ENCODE measurements around the gene TM4SF4. TPM values are rescaled to one million over a fixed set of nuclear protein-coding genes. Genes with fewer than 3 reads are reported as not detected.
"Not testable (repeated sequence)": the region's sequence is repeated elsewhere in the genome, so short reads cannot be mapped to it uniquely, and the experiment has no call there.

TM4SF4 gene
- total RNA-seq, 2 experiments from 2014 or later: not detected

DNA sequence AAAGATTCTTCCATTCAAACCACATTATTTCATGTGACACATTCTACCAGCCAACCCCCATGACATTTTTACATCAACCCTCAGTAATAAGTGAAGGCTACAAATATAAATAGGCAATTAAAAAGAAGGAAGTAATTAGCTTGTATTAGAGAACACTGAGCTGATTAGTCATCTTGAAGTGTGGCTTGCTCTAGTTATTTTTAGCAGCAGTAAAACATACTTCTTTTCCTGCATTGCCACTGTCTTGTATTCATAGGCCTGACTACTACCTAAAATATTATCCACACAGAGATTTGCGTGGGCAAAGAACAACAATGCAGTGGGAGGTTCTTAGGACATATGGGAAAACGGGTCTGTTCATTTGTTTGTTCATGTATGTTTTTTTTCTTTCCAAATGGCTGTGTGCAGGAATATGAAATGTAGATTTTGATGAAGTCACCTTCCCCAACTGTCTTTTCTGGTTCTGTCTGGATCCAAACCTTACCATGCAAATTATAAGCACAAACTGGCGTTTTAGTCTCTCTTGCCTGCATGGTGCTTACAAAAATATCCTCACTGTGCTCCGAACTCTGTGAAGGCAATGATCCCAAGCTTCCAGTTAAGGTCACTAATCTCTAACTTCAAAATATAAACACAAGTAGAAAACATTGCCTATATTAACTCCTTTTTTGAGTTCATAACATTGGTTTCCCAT lies 31.5 kb upstream of the TM4SF4 start:
- intact Hi-C loops (cut with DNase I, micrococcal nuclease): no loop called here
- Mint-ChIP-seq H3K4me3 (no peak overlapping the region), H3K9me3 (ENCODE audit: low read depth) (no peaks in the 10 kb centered on the region), H3K36me3 (ENCODE audit: low read depth) (no peaks in the 10 kb centered on the region), H3K27ac (no peak overlapping the region), H3K27me3 (peaks cover 2% of the 10 kb centered on the region), H3K4me1 (no peaks in the 10 kb centered on the region)
- ATAC-seq: no peak
- CTCF ChIA-PET: no interaction called here
- DNase-seq: no peak
- POLR2A ChIA-PET: no interaction called here

GRCh38 chr3:149443545-149443912 lies 31.0 kb upstream of the TM4SF4 start:
- Mint-ChIP-seq H3K27me3 (peaks cover 2% of the 10 kb centered on the region), H3K4me1 (no peaks in the 10 kb centered on the region), H3K27ac (no peak overlapping the region), H3K36me3 (ENCODE audit: low read depth) (no peaks in the 10 kb centered on the region), H3K9me3 (ENCODE audit: low read depth) (no peaks in the 10 kb centered on the region), H3K4me3 (no peak overlapping the region)
- ATAC-seq (no peak), DNase-seq (no peak)
- intact Hi-C loops (cut with DNase I, micrococcal nuclease): no loop called here
- ChIA-PET POLR2A (no interaction called here), CTCF (interaction anchor here (0.8 kb wide), 1 partner anchor 30 kb away, joined by 3 read pairs; no protein-coding TSS in a partner anchor)

DNA sequence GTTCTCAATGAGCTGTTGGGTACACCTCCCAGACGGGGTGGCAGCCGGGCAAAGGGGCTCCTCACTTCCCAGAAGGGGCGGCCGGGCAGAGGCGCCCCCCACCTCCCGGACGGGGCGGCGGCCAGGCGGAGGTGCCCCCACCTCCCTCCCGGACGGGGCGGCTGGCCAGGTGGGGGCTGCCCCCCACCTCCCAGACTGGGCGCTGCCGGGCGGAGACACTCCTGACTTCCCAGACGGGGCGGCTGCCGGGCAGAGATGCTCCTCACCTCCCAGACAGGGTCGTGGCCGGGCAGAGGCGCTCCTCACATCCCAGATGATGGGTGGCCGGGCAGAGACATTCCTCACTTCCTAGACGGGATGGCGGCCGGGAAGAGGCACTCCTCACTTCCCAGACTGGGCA lies 29.6 kb upstream of the TM4SF4 start:
- DNase-seq; CTCF ChIA-PET; ATAC-seq; H3K9me3 Mint-ChIP-seq (ENCODE audit: low read depth); H3K4me3 Mint-ChIP-seq; H3K4me1 Mint-ChIP-seq; intact Hi-C loops (cut with DNase I, micrococcal nuclease); H3K27me3 Mint-ChIP-seq; H3K36me3 Mint-ChIP-seq (ENCODE audit: low read depth); POLR2A ChIA-PET; H3K27ac Mint-ChIP-seq: not testable (repeated sequence)

- no peaks in the 10 kb centered on the region for H3K27me3 Mint-ChIP-seq
- no peak overlapping the region for H3K4me3 Mint-ChIP-seq
- DNase-seq (no peak), ATAC-seq (no peak)
- H3K4me1 Mint-ChIP-seq: no peaks in the 10 kb centered on the region
- POLR2A ChIA-PET: no interaction called here
- CTCF ChIA-PET: no interaction called here
- H3K36me3 Mint-ChIP-seq (ENCODE audit: low read depth): no peaks in the 10 kb centered on the region
- H3K27ac Mint-ChIP-seq: no peak overlapping the region
- intact Hi-C loops (cut with DNase I, micrococcal nuclease): no loop called here
- peaks cover 4% of the 10 kb centered on the region for H3K9me3 Mint-ChIP-seq (ENCODE audit: low read depth)
These were observed 26.1 kb upstream of the TM4SF4 start for GRCh38 chr3:149448331-149448831.

DNA sequence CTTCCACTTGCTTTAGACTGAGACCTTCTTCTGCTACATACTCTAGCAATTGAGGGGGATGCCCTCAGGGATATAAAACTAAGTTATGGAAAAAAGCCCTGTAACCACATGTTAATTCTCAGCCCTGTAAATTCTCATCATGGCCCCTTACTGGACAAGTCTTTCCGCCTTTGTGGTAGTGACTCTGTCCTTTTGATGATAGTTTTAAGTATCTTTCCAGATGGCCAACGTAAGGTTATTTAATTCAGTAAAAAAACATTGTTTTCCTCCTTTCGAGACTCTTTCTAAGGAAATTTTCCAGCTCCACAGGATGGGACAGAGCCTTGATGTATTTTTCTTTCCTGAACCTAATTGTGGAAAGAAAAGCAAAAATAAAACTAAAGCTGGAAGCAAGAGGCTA lies 25.3 kb upstream of the TM4SF4 start:
- POLR2A ChIA-PET: no interaction called here
- Mint-ChIP-seq H3K4me3 (no peak overlapping the region), H3K27ac (no peak overlapping the region), H3K9me3 (ENCODE audit: low read depth) (peaks cover 4% of the 10 kb centered on the region), H3K4me1 (no peaks in the 10 kb centered on the region), H3K27me3 (no peaks in the 10 kb centered on the region), H3K36me3 (ENCODE audit: low read depth) (no peaks in the 10 kb centered on the region)
- no peak for ATAC-seq
- intact Hi-C loops (cut with DNase I, micrococcal nuclease): no loop called here
- no peak for DNase-seq
- CTCF ChIA-PET: no interaction called here

- H3K27me3 Mint-ChIP-seq: peaks cover 1% of the 10 kb centered on the region
- CTCF ChIA-PET: no interaction called here
- intact Hi-C loops (cut with DNase I, micrococcal nuclease): no loop called here
- DNase-seq (no peak), ATAC-seq (no peak)
- POLR2A ChIA-PET: no interaction called here
- no peak overlapping the region for H3K27ac Mint-ChIP-seq
- H3K9me3 Mint-ChIP-seq (ENCODE audit: low read depth): peaks cover 4% of the 10 kb centered on the region
- H3K4me3 Mint-ChIP-seq: no peak overlapping the region
- no peaks in the 10 kb centered on the region for H3K36me3 Mint-ChIP-seq (ENCODE audit: low read depth)
- H3K4me1 Mint-ChIP-seq: no peaks in the 10 kb centered on the region
These were observed 24.7 kb upstream of the TM4SF4 start for GRCh38 chr3:149449799-149450198.

DNA sequence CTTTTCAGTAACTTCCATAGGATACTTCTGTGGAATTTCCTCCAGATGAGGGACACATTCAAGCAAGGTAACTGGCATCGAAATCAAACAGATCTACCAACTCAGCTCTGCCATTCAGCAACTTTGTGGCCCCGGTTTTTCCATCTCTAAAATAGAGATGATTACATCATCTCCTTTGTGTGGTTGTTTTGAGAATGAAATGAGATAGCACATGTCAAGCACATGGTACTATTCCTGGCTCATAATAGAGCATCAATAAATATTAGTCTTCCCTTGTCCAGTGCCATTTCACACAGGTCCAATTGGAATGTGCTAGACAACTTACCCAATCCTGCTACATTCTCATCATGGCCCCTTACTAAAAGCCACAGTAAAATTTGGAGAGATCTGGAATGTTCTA lies 24.2 kb upstream of the TM4SF4 start:
- DNase-seq (no peak), ATAC-seq (no peak)
- Mint-ChIP-seq H3K9me3 (ENCODE audit: low read depth) (peaks cover 4% of the 10 kb centered on the region), H3K27me3 (peaks cover 3% of the 10 kb centered on the region), H3K4me3 (no peak overlapping the region), H3K36me3 (ENCODE audit: low read depth) (no peaks in the 10 kb centered on the region), H3K27ac (no peak overlapping the region), H3K4me1 (no peaks in the 10 kb centered on the region)
- CTCF ChIA-PET: no interaction called here
- intact Hi-C loops (cut with DNase I, micrococcal nuclease): no loop called here
- POLR2A ChIA-PET: no interaction called here

GRCh38 chr3:149452036-149452435 lies 22.5 kb upstream of the TM4SF4 start:
- Mint-ChIP-seq H3K27ac (no peak overlapping the region), H3K9me3 (ENCODE audit: low read depth) (peaks cover 4% of the 10 kb centered on the region), H3K27me3 (peaks cover 3% of the 10 kb centered on the region), H3K4me1 (no peaks in the 10 kb centered on the region), H3K36me3 (ENCODE audit: low read depth) (no peaks in the 10 kb centered on the region), H3K4me3 (no peak overlapping the region)
- POLR2A ChIA-PET: no interaction called here
- ATAC-seq (no peak), DNase-seq (no peak)
- CTCF ChIA-PET: no interaction called here
- intact Hi-C loops (cut with DNase I, micrococcal nuclease): no loop called here

GRCh38 chr3:149453140-149453805 lies 21.2 kb upstream of the TM4SF4 start:
- CTCF ChIA-PET: no interaction called here
- no peak for DNase-seq
- Mint-ChIP-seq H3K4me1 (no peaks in the 10 kb centered on the region), H3K4me3 (no peak overlapping the region), H3K9me3 (ENCODE audit: low read depth) (peaks cover 4% of the 10 kb centered on the region), H3K36me3 (ENCODE audit: low read depth) (no peaks in the 10 kb centered on the region), H3K27ac (no peak overlapping the region), H3K27me3 (peaks cover 3% of the 10 kb centered on the region)
- no peak for ATAC-seq
- POLR2A ChIA-PET: no interaction called here
- intact Hi-C loops (cut with DNase I, micrococcal nuclease): no loop called here

GRCh38 chr3:149454746-149455145 lies 19.8 kb upstream of the TM4SF4 start:
- Mint-ChIP-seq H3K4me1 (no peaks in the 10 kb centered on the region), H3K36me3 (ENCODE audit: low read depth) (no peaks in the 10 kb centered on the region), H3K4me3 (no peak overlapping the region), H3K9me3 (ENCODE audit: low read depth) (peaks cover 4% of the 10 kb centered on the region), H3K27ac (no peak overlapping the region), H3K27me3 (peaks cover 3% of the 10 kb centered on the region)
- ATAC-seq (no peak), DNase-seq (no peak)
- ChIA-PET POLR2A (no interaction called here), CTCF (interaction anchor here (1.7 kb wide), 1 partner anchor 14 kb away, joined by 4 read pairs; no protein-coding TSS in a partner anchor)
- intact Hi-C loops (cut with DNase I, micrococcal nuclease): no loop called here

GRCh38 chr3:149455366-149455765 lies 19.1 kb upstream of the TM4SF4 start:
- H3K36me3 Mint-ChIP-seq (ENCODE audit: low read depth): no peaks in the 10 kb centered on the region
- H3K27ac Mint-ChIP-seq: no peak overlapping the region
- no peak overlapping the region for H3K4me3 Mint-ChIP-seq
- DNase-seq (no peak), ATAC-seq (no peak)
- peaks cover 3% of the 10 kb centered on the region for H3K27me3 Mint-ChIP-seq
- peaks cover 4% of the 10 kb centered on the region for H3K9me3 Mint-ChIP-seq (ENCODE audit: low read depth)
- intact Hi-C loops (cut with DNase I, micrococcal nuclease): no loop called here
- ChIA-PET CTCF (interaction anchor here (0.6 to 1.7 kb wide), 2 partner anchors 13 to 20 kb away, joined by 3 to 4 read pairs; no protein-coding TSS in a partner anchor), POLR2A (no interaction called here)
- no peaks in the 10 kb centered on the region for H3K4me1 Mint-ChIP-seq

DNA sequence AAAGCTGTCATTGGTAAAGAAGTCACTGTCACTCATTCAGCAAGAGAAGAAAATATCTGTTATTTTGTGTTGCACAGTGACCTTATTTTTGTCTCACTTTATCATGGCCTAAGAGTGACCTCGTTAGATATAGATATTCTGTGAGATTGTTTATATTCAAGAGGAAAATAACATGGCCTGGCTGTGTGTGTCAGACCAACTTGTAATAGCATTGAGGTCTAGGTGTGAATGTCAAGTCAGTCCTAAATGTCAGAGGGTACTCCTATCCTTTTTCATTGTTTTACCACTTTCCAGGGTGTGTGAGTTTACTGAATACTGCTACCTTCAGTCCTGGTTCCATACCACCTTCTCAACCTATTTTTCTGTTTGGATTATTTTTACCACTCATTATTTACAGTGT lies 18.5 kb upstream of the TM4SF4 start:
- Mint-ChIP-seq H3K9me3 (ENCODE audit: low read depth) (peaks cover 4% of the 10 kb centered on the region), H3K4me3 (no peak overlapping the region), H3K27me3 (peaks cover 3% of the 10 kb centered on the region), H3K27ac (no peak overlapping the region), H3K36me3 (ENCODE audit: low read depth) (no peaks in the 10 kb centered on the region), H3K4me1 (no peaks in the 10 kb centered on the region)
- no peak for DNase-seq
- ChIA-PET POLR2A (no interaction called here), CTCF (interaction anchor here (0.6 to 1.7 kb wide), 2 partner anchors 13 to 20 kb away, joined by 3 to 4 read pairs; no protein-coding TSS in a partner anchor)
- ATAC-seq: no peak
- intact Hi-C loops (cut with DNase I, micrococcal nuclease): no loop called here
